ENCODE measurements around the gene KIAA0513. TPM values are rescaled to one million over a fixed set of nuclear protein-coding genes. Genes with fewer than 3 reads are reported as not detected.

Gene KIAA0513
- total and polyA plus RNA-seq, 2 experiments from 2014 or later, result 5.3 to 5.4 TPM

DNA sequence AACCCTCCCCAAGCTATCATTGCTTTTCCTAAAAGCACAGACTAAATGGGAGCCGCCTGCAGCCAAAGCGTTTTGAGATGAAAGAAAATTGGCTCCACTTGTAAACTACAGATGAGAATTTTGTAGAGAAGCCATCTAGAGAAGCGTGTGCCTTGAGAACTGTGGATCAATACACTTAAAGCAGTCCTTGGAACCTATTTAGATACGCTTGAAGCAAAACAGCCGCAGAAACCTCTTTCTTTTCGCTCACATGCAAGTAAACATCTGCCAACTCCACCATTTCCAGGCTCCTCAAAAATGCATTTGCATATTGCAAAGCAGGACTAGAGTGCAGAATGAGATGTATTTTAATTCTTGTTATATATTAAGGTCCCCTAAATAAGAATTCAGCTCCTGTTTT lies 13.1 kb downstream of the KIAA0513 start:
- H3K9ac ChIP-seq, result no peak overlapping the region
- WGBS, 2 experiments (ENCODE audit: low coverage in 1 of 2, low lambda C conversion rate in 2 of 2, missing lambda C conversion rate in 2 of 2), result 79 to 80% methylated on average over 6 of the region's 6 CpGs

DNA sequence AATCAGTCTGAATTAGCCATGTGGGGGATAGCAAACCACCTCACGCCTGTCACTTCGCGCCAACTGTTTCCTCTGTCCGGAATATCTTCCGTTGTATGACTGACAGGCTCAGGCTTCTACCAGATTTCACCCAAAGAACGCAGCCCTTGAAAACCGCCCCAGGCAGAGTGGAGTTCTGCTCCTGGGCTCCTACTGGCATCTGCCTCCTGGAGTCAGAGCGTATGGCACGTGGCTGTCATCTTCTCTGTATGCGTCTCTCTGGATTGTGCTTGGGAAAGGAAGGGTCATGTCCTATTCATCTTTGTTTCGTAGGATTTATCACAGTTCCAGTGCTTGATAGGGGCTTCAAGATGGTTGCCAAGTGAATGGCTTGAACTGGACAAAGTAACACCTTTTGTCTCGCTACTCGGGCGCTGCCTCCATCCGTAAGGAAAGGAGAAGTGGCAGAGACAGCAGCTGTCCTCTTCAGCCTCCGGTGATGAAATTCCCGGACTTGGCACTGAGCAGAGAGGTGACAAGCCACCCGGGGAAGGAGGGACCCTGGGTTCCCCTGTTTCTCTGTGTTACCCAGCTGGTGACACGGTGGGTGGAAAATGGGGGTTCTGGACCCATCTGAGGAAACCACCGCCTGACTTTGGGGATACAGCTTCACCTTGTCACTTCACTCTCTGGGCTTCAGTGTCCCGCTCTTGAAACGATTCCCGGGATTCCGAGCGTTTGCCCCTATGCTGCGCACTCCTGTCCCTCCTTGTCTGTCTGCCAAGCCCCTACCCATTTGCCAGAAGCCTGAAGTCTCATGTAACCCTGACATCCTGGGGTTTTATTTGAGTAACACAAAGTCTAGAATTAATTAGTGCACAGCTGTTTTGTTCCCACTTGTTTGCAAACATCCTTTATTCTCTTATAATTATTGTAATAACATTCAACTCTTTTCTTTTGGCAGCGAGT lies 13.9 kb downstream of the KIAA0513 start:
- H3K36me3 ChIP-seq (ENCODE audit: low read depth), result no peaks in the 10 kb centered on the region
- H3K27me3 ChIP-seq (replicated peaks; ENCODE audit: insufficient read depth), result no peaks in the 10 kb centered on the region
- no peaks in the 10 kb centered on the region for H3F3A ChIP-seq (ENCODE audit: insufficient read depth)
- in situ Hi-C loops (cut with MboI), result no loop called here
- no peak for DNase-seq
- no peaks in the 10 kb centered on the region for H4K20me1 ChIP-seq (ENCODE audit: insufficient read depth)
- no peaks in the 10 kb centered on the region for H3K79me2 ChIP-seq (ENCODE audit: insufficient read depth)
- no peak overlapping the region for H2AFZ ChIP-seq
- no peak overlapping the region for H3K4me3 ChIP-seq
- no peak overlapping the region for H3K4me2 ChIP-seq (ENCODE audit: unreplicated experiment)
- H3K27ac ChIP-seq, result no peak overlapping the region
- TF ChIP-seq EZH2 (IDR thresholded peaks at IDR 0.05; ENCODE audit: insufficient read depth, poor library complexity, severe bottlenecking), result no peak
- no peak for TF ChIP-seq EZH2phosphoT487 (IDR thresholded peaks at IDR 0.05; ENCODE audit: insufficient read depth, low read depth)
- no peaks in the 10 kb centered on the region for H3K4me1 ChIP-seq (ENCODE audit: insufficient read depth)
- no peaks in the 10 kb centered on the region for H3K9me2 ChIP-seq (ENCODE audit: insufficient read depth)
- 78 to 79% methylated on average over 27 of the region's 27 CpGs for WGBS, 2 experiments (ENCODE audit: low coverage in 1 of 2, low lambda C conversion rate in 2 of 2, missing lambda C conversion rate in 2 of 2)
- no peaks in the 10 kb centered on the region for H3K9me3 ChIP-seq (ENCODE audit: low read depth)
- H3K9ac ChIP-seq, result no peak overlapping the region

More for the DNA sequence above, 13.1 kb downstream of the KIAA0513 start:
- TF ChIP-seq EZH2 (IDR thresholded peaks at IDR 0.05; ENCODE audit: insufficient read depth, poor library complexity, severe bottlenecking), result no peak
- TF ChIP-seq EZH2phosphoT487 (IDR thresholded peaks at IDR 0.05; ENCODE audit: insufficient read depth, low read depth), result no peak
- Histone ChIP-seq H3K4me1 (ENCODE audit: insufficient read depth) (no peaks in the 10 kb centered on the region), H3K4me3 (no peak overlapping the region), H3K79me2 (ENCODE audit: insufficient read depth) (no peaks in the 10 kb centered on the region), H3F3A (ENCODE audit: insufficient read depth) (no peaks in the 10 kb centered on the region), H3K36me3 (ENCODE audit: low read depth) (no peaks in the 10 kb centered on the region), H4K20me1 (ENCODE audit: insufficient read depth) (no peaks in the 10 kb centered on the region), H2AFZ (no peak overlapping the region), H3K9me2 (ENCODE audit: insufficient read depth) (no peaks in the 10 kb centered on the region), H3K27ac (no peak overlapping the region), H3K9me3 (ENCODE audit: low read depth) (no peaks in the 10 kb centered on the region), H3K27me3 (replicated peaks; ENCODE audit: insufficient read depth) (no peaks in the 10 kb centered on the region), H3K4me2 (ENCODE audit: unreplicated experiment) (no peak overlapping the region)
- DNase-seq, result no peak
- in situ Hi-C loops (cut with MboI), result no loop called here

DNA sequence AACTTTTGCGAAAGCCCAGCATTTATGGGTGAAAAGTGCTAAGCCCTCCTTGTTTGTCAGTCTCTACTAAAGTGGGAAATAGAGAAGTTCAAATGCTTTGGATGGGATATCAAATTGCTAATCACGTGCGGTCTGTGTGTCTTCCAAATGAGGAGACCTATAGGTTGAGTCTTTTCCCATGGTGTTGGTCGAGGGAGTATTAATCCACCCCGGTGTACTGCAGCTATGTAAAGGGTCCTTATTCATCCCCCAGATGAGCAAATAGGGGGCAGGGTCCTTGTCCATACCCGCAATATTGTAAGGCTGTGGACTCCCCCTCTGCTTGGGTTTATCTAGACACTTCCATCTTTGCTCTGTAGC lies 14.6 kb downstream of the KIAA0513 start:
- no peak for TF ChIP-seq EZH2 (IDR thresholded peaks at IDR 0.05; ENCODE audit: insufficient read depth, poor library complexity, severe bottlenecking)
- no peak for TF ChIP-seq EZH2phosphoT487 (IDR thresholded peaks at IDR 0.05; ENCODE audit: insufficient read depth, low read depth)
- Histone ChIP-seq H3K4me3 (no peak overlapping the region), H3K36me3 (ENCODE audit: low read depth) (no peaks in the 10 kb centered on the region), H3K9me3 (ENCODE audit: low read depth) (no peaks in the 10 kb centered on the region), H4K20me1 (ENCODE audit: insufficient read depth) (no peaks in the 10 kb centered on the region), H3F3A (ENCODE audit: insufficient read depth) (no peaks in the 10 kb centered on the region), H3K4me1 (ENCODE audit: insufficient read depth) (no peaks in the 10 kb centered on the region), H3K9ac (no peak overlapping the region), H2AFZ (no peak overlapping the region), H3K27me3 (replicated peaks; ENCODE audit: insufficient read depth) (no peaks in the 10 kb centered on the region), H3K9me2 (ENCODE audit: insufficient read depth) (no peaks in the 10 kb centered on the region), H3K27ac (no peak overlapping the region), H3K4me2 (ENCODE audit: unreplicated experiment) (no peak overlapping the region), H3K79me2 (ENCODE audit: insufficient read depth) (no peaks in the 10 kb centered on the region)
- in situ Hi-C loops (cut with MboI), result no loop called here
- DNase-seq, result no peak
- 91 to 92% methylated on average over 6 of the region's 6 CpGs for WGBS, 2 experiments (ENCODE audit: low coverage in 1 of 2, low lambda C conversion rate in 2 of 2, missing lambda C conversion rate in 2 of 2)

DNA sequence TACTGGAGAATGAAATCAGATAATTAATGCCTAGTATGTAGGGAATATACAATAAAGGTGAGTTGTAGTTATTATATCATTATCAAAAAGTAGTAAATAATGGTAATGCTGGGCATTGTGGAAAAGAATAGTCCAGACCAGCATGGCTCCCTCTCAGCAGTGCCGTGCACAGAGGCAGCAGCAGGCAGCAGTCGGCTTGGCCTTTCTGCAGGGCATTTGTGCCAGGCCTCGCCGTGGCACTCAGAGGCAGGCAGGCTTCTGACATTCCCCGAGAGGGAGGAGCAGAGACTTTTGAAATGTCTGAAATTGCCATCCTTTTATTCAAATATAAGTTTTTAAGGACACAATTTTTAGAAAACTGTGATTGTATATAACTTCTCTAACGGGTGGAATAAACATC lies 15.0 kb downstream of the KIAA0513 start:
- TF ChIP-seq EZH2 (IDR thresholded peaks at IDR 0.05; ENCODE audit: insufficient read depth, poor library complexity, severe bottlenecking) (no peak), EZH2phosphoT487 (IDR thresholded peaks at IDR 0.05; ENCODE audit: insufficient read depth, low read depth) (no peak)
- no peak overlapping the region for H2AFZ ChIP-seq
- H4K20me1 ChIP-seq (ENCODE audit: insufficient read depth), result no peaks in the 10 kb centered on the region
- H3K27ac ChIP-seq, result no peak overlapping the region
- no peaks in the 10 kb centered on the region for H3K9me3 ChIP-seq (ENCODE audit: low read depth)
- H3K79me2 ChIP-seq (ENCODE audit: insufficient read depth), result no peaks in the 10 kb centered on the region
- no peak overlapping the region for H3K4me2 ChIP-seq (ENCODE audit: unreplicated experiment)
- H3K36me3 ChIP-seq (ENCODE audit: low read depth), result no peaks in the 10 kb centered on the region
- H3K4me1 ChIP-seq (ENCODE audit: insufficient read depth), result no peaks in the 10 kb centered on the region
- in situ Hi-C loops (cut with MboI), result no loop called here
- WGBS, 2 experiments (ENCODE audit: low coverage in 1 of 2, low lambda C conversion rate in 2 of 2, missing lambda C conversion rate in 2 of 2), result 88 to 93% methylated on average over 6 of the region's 6 CpGs
- DNase-seq, result no peak
- no peak overlapping the region for H3K9ac ChIP-seq
- H3K9me2 ChIP-seq (ENCODE audit: insufficient read depth), result no peaks in the 10 kb centered on the region
- no peak overlapping the region for H3K4me3 ChIP-seq
- no peaks in the 10 kb centered on the region for H3F3A ChIP-seq (ENCODE audit: insufficient read depth)
- no peaks in the 10 kb centered on the region for H3K27me3 ChIP-seq (replicated peaks; ENCODE audit: insufficient read depth)

Data from GM23248 (cell line).